Panc1 (cell line): Measurements from ENCODE around the gene CNTN5. TPM values are rescaled to one million over a fixed set of nuclear protein-coding genes. Genes with fewer than 3 reads are reported as not detected.

Source experiments
- ATAC-seq: fragments of 200-7000 bp; cut with Tn5 transposase; 2 replicates; pipeline ENCODE4 v1.9.1; 2020; ENCODE audit warnings: mild to moderate bottlenecking, moderate library complexity
- BruUV-seq: library from RNA; stranded (reverse); fragments of 400-500 nt; replicated peaks from 2 replicates; lab custom pipeline; 2021; lab: Mats Ljungman, UMichigan
- CTCF ChIA-PET: fragments of 300-600 bp; sonication (Branson Sonifier 250); formaldehyde crosslinking; loops from one replicate; lab custom pipeline; 2022; ENCODE audit warnings: antibody characterized with exemption; lab: Charles Lee
- POLR2A ChIA-PET: fragments of 300-600 bp; sonication (Branson Sonifier 250); formaldehyde crosslinking; loops from one replicate; lab custom pipeline; 2022; ENCODE audit warnings: antibody characterized with exemption; lab: Charles Lee
- DNase-seq: peaks from one replicate; pipeline ENCODE4 v3.0.0-alpha.2; 2010; ENCODE audit warnings: low read depth, low spot score
- H3K27ac ChIP-seq: 2 replicates; pipeline ENCODE4 v1.5.1; 2011; ENCODE audit warnings: mild to moderate bottlenecking, low read length, inconsistent platforms
- H3K27me3 ChIP-seq: fragments of 200-500 bp; sonication (Bioruptor generic); 2 replicates; pipeline ENCODE4 v1.6.0; 2014; ENCODE audit warnings: low read length, inconsistent platforms; ENCODE audit not compliant: control insufficient read depth, insufficient read depth
- H3K36me3 ChIP-seq: fragments of 200-500 bp; sonication (Bioruptor generic); 2 replicates; pipeline ENCODE4 v1.5.1; 2014; ENCODE audit warnings: inconsistent platforms, mild to moderate bottlenecking, low read length, moderate library complexity; ENCODE audit not compliant: control insufficient read depth, insufficient read depth
- H3K4me1 ChIP-seq: 2 replicates; pipeline ENCODE4 v1.5.1; 2011; ENCODE audit warnings: inconsistent platforms, mild to moderate bottlenecking, low read length, moderate library complexity; ENCODE audit not compliant: control insufficient read depth, insufficient read depth
- H3K4me3 ChIP-seq, 2 experiments: 2 replicates each; pipeline ENCODE4 v1.5.1; 2011 to 2012; ENCODE audit warnings: low read depth in 2 of 2, low read length in 2 of 2, mild to moderate bottlenecking in 2 of 2, inconsistent platforms in 1 of 2, moderate library complexity in 1 of 2
- H3K9me3 ChIP-seq: fragments of 200-500 bp; sonication (Bioruptor generic); 2 replicates; pipeline ENCODE4 v1.5.1; 2014; ENCODE audit warnings: low read depth, mild to moderate bottlenecking, inconsistent platforms, low read length, moderate library complexity; ENCODE audit not compliant: control insufficient read depth, insufficient read depth
- POLR2AphosphoS5 ChIP-seq: IDR thresholded peaks from 2 replicates; pipeline ENCODE4 v1.6.1; 2012; ENCODE audit warnings: mild to moderate bottlenecking, low read depth, low read length, moderate library complexity
- REST ChIP-seq, 2 experiments: IDR thresholded peaks; 2 replicates each; pipeline ENCODE4 v1.6.1; 2011 to 2012; ENCODE audit warnings: low read depth in 2 of 2, control low read depth in 1 of 2, low read length in 1 of 2, mild to moderate bottlenecking in 1 of 2, moderate library complexity in 1 of 2; ENCODE audit not compliant: insufficient read depth in 1 of 2
- SIN3A ChIP-seq: IDR thresholded peaks from 2 replicates; pipeline ENCODE4 v1.6.1; 2012; ENCODE audit warnings: low read depth, mild to moderate bottlenecking, low read length, moderate library complexity, borderline replicate concordance; ENCODE audit not compliant: insufficient read depth
- TCF7L2 ChIP-seq: IDR thresholded peaks from 2 replicates; pipeline ENCODE4 v1.6.1; 2011; ENCODE audit warnings: mild to moderate bottlenecking, low read depth, low read length, inconsistent platforms
- in situ Hi-C: cut with HindIII; loops from 2 replicates; pipeline ENCODE4 v1.10.0; 2016; ENCODE audit warnings: low sequenced_read_pairs, low pct_unique_long_range_greater_than_20kb
- intact Hi-C: fragments of 100-400 bp; cut with micrococcal nuclease; formaldehyde crosslinking; loops from one replicate; pipeline ENCODE4 v1.10.0; 2022; ENCODE audit not compliant: unreplicated experiment
- total RNA-seq: library from RNA; stranded (reverse); gene quantifications from one replicate; pipeline ENCODE4 v1.2.1, GENCODE V29; 2021; ENCODE audit not compliant: unreplicated experiment
- TF ChIP-seq, protein P1 (sequence below): fragments of 450-650 bp; IDR thresholded peaks from 2 replicates; pipeline ENCODE4 v1.5.1; 2017; ENCODE audit warnings: mild to moderate bottlenecking

Gene CNTN5
- total RNA-seq, 1 experiment from 2014 or later = not detected

GRCh38 chr11:100013011-100013410 is 992.3 kb downstream of the CNTN5 start:
- POLR2A ChIA-PET = no interaction called here

DNA sequence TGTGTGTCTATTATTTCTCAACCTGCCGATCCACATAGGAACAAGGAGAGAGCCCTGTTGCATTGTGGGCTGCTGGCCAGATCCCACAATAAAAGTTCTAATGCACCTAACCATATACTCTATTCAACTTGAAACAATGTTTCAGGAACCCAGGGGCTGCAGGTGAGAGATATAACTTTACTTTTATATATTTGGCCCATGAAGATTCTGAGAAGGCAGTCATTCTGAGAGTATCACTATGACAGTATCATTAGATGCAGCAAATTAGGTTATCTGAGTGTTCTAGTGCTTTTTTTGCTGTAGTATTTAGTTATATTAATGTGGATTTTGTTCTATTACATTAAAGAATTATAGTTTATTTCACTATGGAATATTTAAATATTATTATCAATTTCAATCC is 1011.2 kb downstream of the CNTN5 start:
- Histone ChIP-seq H3K36me3 (no peaks in the 10 kb centered on the region), H3K27me3 (no peaks in the 10 kb centered on the region), H3K4me1 (no peaks in the 10 kb centered on the region), H3K27ac (no peak overlapping the region), H3K9me3 (peaks cover 3% of the 10 kb centered on the region; the same call in 1 of the 2 replicates), H3K4me3 (no peak overlapping the region)
- ATAC-seq = no peak
- POLR2A ChIA-PET = no interaction called here
- intact Hi-C loops (no loop called here), in situ Hi-C loops (no loop called here)
- DNase-seq = no peak
- no TSS peak for BruUV-seq
- TF ChIP-seq POLR2AphosphoS5 (no peak), TCF7L2 (no peak)
- CTCF ChIA-PET = no interaction called here

More at GRCh38 chr11:100013011-100013410, 992.3 kb downstream of the CNTN5 start:
- H3K36me3 ChIP-seq = no peaks in the 10 kb centered on the region
- in situ Hi-C loops (no loop called here), intact Hi-C loops (no loop called here)
- H3K4me1 ChIP-seq = no peaks in the 10 kb centered on the region
- no peak for TF ChIP-seq SIN3A
- TF ChIP-seq, protein P1, sequence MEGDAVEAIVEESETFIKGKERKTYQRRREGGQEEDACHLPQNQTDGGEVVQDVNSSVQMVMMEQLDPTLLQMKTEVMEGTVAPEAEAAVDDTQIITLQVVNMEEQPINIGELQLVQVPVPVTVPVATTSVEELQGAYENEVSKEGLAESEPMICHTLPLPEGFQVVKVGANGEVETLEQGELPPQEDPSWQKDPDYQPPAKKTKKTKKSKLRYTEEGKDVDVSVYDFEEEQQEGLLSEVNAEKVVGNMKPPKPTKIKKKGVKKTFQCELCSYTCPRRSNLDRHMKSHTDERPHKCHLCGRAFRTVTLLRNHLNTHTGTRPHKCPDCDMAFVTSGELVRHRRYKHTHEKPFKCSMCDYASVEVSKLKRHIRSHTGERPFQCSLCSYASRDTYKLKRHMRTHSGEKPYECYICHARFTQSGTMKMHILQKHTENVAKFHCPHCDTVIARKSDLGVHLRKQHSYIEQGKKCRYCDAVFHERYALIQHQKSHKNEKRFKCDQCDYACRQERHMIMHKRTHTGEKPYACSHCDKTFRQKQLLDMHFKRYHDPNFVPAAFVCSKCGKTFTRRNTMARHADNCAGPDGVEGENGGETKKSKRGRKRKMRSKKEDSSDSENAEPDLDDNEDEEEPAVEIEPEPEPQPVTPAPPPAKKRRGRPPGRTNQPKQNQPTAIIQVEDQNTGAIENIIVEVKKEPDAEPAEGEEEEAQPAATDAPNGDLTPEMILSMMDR = no peak
- no peak for TF ChIP-seq REST (IDR thresholded peaks at IDR 0.05; ENCODE audit: insufficient read depth in 1 of 2, low read depth in 2 of 2, low read length in 1 of 2)
- no peak for TF ChIP-seq POLR2AphosphoS5
- no peak for TF ChIP-seq TCF7L2
- H3K27me3 ChIP-seq = no peaks in the 10 kb centered on the region
- no TSS peak for BruUV-seq
- CTCF ChIA-PET = no interaction called here
- H3K4me3 ChIP-seq = no peak overlapping the region
- ATAC-seq (no peak), DNase-seq (no peak)
- H3K9me3 ChIP-seq = no peaks in the 10 kb centered on the region
- no peak overlapping the region for H3K27ac ChIP-seq

- H3K36me3 ChIP-seq = no peaks in the 10 kb centered on the region
- H3K27me3 ChIP-seq = no peaks in the 10 kb centered on the region
- no peaks in the 10 kb centered on the region for H3K9me3 ChIP-seq
- no peak overlapping the region for H3K27ac ChIP-seq
- TF ChIP-seq REST (IDR thresholded peaks at IDR 0.05; ENCODE audit: insufficient read depth in 1 of 2, low read depth in 2 of 2, low read length in 1 of 2) = no peak
- TF ChIP-seq TCF7L2 = no peak
- TF ChIP-seq, protein P1 = no peak
- TF ChIP-seq POLR2AphosphoS5 = no peak
- no peak for TF ChIP-seq SIN3A
- intact Hi-C loops = no loop called here
- DNase-seq (no peak), ATAC-seq (no peak)
- in situ Hi-C loops = no loop called here
- CTCF ChIA-PET = no interaction called here
- POLR2A ChIA-PET = no interaction called here
- no TSS peak for BruUV-seq
- no peak overlapping the region for H3K4me3 ChIP-seq
- no peaks in the 10 kb centered on the region for H3K4me1 ChIP-seq
Observed at GRCh38 chr11:100061006-100061405, 1040.3 kb downstream of the CNTN5 start.
